Measurements from ENCODE around the gene TMEM243.

- TF ChIP-seq CTCF (conservative IDR thresholded peaks at IDR 0.05) (no peak), ZFX (IDR thresholded peaks at IDR 0.05) (no peak)
Observed at GRCh38 chr7:87187120-87187519, 32.4 kb downstream of the TMEM243 start.

Data from C4-2B (cell line).